Naive thymus-derived CD8-positive, alpha-beta T cell (primary cell): ENCODE data around the gene IRGQ. TPM values are rescaled to one million over a fixed set of nuclear protein-coding genes. Genes with fewer than 3 reads are reported as not detected.
A peak's percentile ranks its signal among the peaks of the same experiment; 100 is the strongest.

Experiments
- ATAC-seq, 2 donors: fragments of 150-1000 bp; cut with Tn5 transposase in 1 of 2; sonication (Bioruptor Pico), chemical (Tn5 transposase) in 1 of 2; 1 replicate in 1 of 2; 2 replicates in 1 of 2; pipeline ENCODE4 v1.10.0; 2021; ENCODE audit warnings: mild to moderate bottlenecking in 2 of 2, moderate library complexity in 2 of 2
- POLR2A ChIA-PET: fragments of 350-600 bp; sonication (Branson Sonifier 250); formaldehyde crosslinking; loops from one replicate; lab custom pipeline; 2021; ENCODE audit warnings: antibody characterized with exemption; lab: Charles Lee
- DNase-seq, 10 donors: peaks; one replicate each; pipeline versions ENCODE4 v3.0.0 to v3.0.0-alpha.2; 2020 to 2022
- H3K27ac Mint-ChIP-seq, 10 donors: one replicate each; pipeline ENCODE4 v1.8.0; 2020 to 2022; ENCODE audit warnings: mild to moderate bottlenecking in 10 of 10, mixed read lengths in 10 of 10, moderate library complexity in 4 of 10, inconsistent platforms in 1 of 10
- H3K27me3 Mint-ChIP-seq, 5 donors: one replicate each; pipeline ENCODE4 v1.8.0; 2021 to 2022; ENCODE audit warnings: mixed read lengths in 5 of 5
- H3K36me3 Mint-ChIP-seq, 3 donors: one replicate each; pipeline ENCODE4 v1.8.0; 2020 to 2022; ENCODE audit warnings: mixed read lengths in 3 of 3, mild to moderate bottlenecking in 2 of 3, inconsistent platforms in 1 of 3
- H3K4me1 Mint-ChIP-seq, 4 donors: one replicate each; pipeline ENCODE4 v1.8.0; 2021 to 2022; ENCODE audit warnings: mixed read lengths in 4 of 4
- H3K4me3 Mint-ChIP-seq, 10 donors: one replicate each; pipeline ENCODE4 v1.8.0; 2020 to 2022; ENCODE audit warnings: mild to moderate bottlenecking in 10 of 10, mixed read lengths in 10 of 10, moderate library complexity in 6 of 10, inconsistent platforms in 1 of 10
- H3K9me3 Mint-ChIP-seq, 9 donors: one replicate each; pipeline ENCODE4 v1.8.0; 2020 to 2022; ENCODE audit warnings: mixed read lengths in 9 of 9, mild to moderate bottlenecking in 3 of 9, inconsistent platforms in 1 of 9, moderate library complexity in 1 of 9
- polyA plus RNA-seq, 3 donors: library from polyadenylated mRNA; unstranded; fragments of 300-500 nt; fragmentation: Illumina TruSeq; gene quantifications; one replicate each; pipeline ENCODE4 v1.2.3, GENCODE V29; 2021
- total RNA-seq, 8 experiments: library from RNA in 2 of 8; stranded (reverse) in 2 of 8; gene quantifications; one replicate each; pipeline ENCODE4 v1.2.3 and lab custom pipeline; 2021 to 2026

IRGQ gene
- total and polyA plus RNA-seq, 5 experiments from 2014 or later: 0.37 to 15.7 (median 1.1) TPM

GRCh38 chr19:43578787-43579186 is 17.1 kb downstream of the IRGQ start:
- H3K4me3 Mint-ChIP-seq: peak overlapping the region; percentile 37 to 89 (median 62)
- no peak for ATAC-seq
- no peaks in the 10 kb centered on the region for H3K9me3 Mint-ChIP-seq
- POLR2A ChIA-PET: interaction anchor here (0.5 kb wide), 1 partner anchor 21 kb away, joined by 6 read pairs; no protein-coding TSS in a partner anchor
- H3K4me1 Mint-ChIP-seq: peaks cover 19 to 55% (median 45%) of the 10 kb centered on the region in 4 donors
- peaks cover 0 to 6% (median 0%) of the 10 kb centered on the region in 3 donors for H3K36me3 Mint-ChIP-seq
- no peaks in the 10 kb centered on the region for H3K27me3 Mint-ChIP-seq
- DNase-seq: no peak
- peak overlapping the region in 9 of 10 donors; percentile 29 to 90 (median 79) for H3K27ac Mint-ChIP-seq

DNA sequence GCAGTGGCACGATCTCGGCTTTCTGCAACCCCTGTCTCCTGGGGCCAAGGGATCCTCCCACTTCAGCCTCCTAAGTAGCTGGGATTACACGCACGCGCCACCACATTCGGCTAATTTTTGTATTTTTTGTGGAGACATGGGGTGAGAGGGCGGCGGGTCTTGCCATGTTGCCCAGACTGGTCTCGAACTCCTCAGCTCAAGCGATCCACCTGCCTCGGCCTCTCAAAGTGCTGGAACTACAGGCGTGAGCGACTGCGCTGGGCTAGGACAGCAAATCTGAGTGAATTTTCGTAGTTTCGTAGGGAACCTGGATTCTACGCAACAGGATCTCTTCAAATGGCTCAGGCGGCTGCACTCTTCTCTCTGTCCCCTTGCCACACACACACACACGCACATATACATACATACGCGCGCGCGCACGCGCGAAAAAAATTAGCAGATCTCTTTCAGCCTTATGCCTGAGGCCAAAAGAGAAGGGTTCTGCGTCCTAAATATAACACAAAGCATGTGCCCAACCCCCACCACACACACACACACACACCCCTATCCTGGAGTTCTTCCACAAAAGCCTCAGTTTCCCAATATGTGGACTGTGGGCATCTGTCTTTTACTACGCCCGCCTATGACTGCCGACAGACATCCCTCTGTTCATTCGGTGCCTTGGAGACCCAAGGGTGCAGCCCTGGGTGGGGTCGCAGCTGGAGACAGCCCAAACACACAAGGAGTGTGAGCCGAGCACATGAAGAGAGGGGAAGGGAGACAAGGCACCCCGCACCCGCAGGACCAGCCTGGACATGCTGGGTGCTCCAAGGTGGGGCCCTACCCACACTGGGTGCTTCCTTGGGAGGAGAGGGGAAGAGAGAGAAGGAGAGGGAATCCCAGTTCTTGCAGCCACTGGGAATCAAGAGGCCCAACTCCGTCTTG is 19.7 kb downstream of the IRGQ start:
- peaks cover 25 to 67% (median 55%) of the 10 kb centered on the region in 4 donors for H3K4me1 Mint-ChIP-seq

DNA sequence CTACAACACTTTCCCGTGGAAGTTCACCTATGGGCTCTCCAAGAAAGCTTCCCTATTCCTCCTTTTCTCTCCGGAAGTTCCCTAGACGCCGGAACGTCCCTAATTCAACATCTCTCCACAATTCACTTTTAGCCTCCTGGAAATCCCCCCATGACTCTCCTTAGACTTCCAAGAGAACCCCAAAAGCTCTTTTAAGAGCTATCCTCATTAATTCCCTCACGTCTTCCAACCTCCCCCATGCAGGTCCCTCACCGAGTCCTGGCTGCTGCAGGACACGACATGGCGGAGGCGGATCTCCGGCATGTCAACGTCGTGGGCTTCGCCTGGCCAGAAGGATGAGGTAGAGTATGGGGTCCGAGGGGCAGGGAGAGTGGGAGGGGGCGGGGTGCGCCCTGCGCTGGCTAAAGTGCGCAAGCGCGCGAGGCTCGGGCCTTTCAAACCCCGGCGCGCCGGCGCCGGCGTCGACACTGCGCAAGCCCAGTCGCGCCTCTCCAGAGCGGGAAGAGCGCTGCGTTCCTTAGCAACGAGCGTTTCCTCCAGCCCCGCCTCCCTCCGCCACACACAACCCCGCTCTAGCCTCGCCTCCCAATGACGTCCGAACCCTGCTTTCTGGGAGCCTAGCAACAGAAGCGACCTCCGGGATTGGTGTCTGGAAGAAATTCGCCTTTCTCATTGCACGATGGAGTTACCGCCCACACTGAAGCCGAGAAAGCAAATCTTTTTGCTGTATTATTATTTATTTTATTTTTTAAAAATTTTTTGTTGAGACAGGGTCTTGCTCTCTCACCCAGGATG is 20.6 kb downstream of the IRGQ start, which contains the start of the genes PINLYP and XRCC1:
PINLYP (plus strand) TSS at position 646 of the 795 bp plus-strand sequence. CDS start 1,391 bp downstream, outside the sequence.
XRCC1 (minus strand) TSS at position 372 of the 795 bp plus-strand sequence; CDS start at position 303, 69 bp downstream.
- Mint-ChIP-seq H3K36me3 (peaks cover 0 to 19% (median 0%) of the 10 kb centered on the region in 3 donors), H3K4me1 (peaks cover 29 to 69% (median 63%) of the 10 kb centered on the region in 4 donors), H3K27ac (peak within 1 kb of the TSS; percentile 87 to 100 (median 98)), H3K9me3 (no peaks in the 10 kb centered on the region), H3K27me3 (no peaks in the 10 kb centered on the region), H3K4me3 (peak within 1 kb of the TSS; percentile 91 to 99 (median 96))
- POLR2A ChIA-PET: interaction anchor here (0.6 to 4.7 kb wide), 9 partner anchors 11 to 112 kb away, joined by 3 to 55 read pairs (median 4); partner anchors contain the start of genes IRGQ and ZNF576
- peak; percentile 95 to 98 for ATAC-seq
- DNase-seq: peak; percentile 86 to 99 (median 97)

More for the DNA sequence above, 19.7 kb downstream of the IRGQ start:
- Mint-ChIP-seq H3K36me3 (peaks cover 0 to 15% (median 0%) of the 10 kb centered on the region in 3 donors), H3K4me3 (peak overlapping the region; percentile 57 to 99 (median 96)), H3K27ac (peak overlapping the region in 9 of 10 donors; percentile 87 to 100 (median 99)), H3K9me3 (no peaks in the 10 kb centered on the region), H3K27me3 (no peaks in the 10 kb centered on the region)
- DNase-seq (peak in 1 of 10 donors; percentile 23), ATAC-seq (no peak)
- POLR2A ChIA-PET: interaction anchor here (1.1 to 4.7 kb wide), 3 partner anchors 14 to 20 kb away, joined by 3 to 55 read pairs (median 9); partner anchors contain the start of genes IRGQ and ZNF576

GRCh38 chr19:43574424-43575155 is 21.3 kb downstream of the IRGQ start:
- Mint-ChIP-seq H3K4me1 (peaks cover 26 to 68% (median 63%) of the 10 kb centered on the region in 4 donors), H3K9me3 (no peaks in the 10 kb centered on the region), H3K27me3 (no peaks in the 10 kb centered on the region), H3K4me3 (peak overlapping the region; percentile 91 to 99 (median 96)), H3K27ac (peak overlapping the region; percentile 87 to 100 (median 98)), H3K36me3 (peaks cover 0 to 20% (median 0%) of the 10 kb centered on the region in 3 donors)
- no peak for ATAC-seq
- POLR2A ChIA-PET: interaction anchor here (0.6 to 4.7 kb wide), 10 partner anchors 11 to 111 kb away, joined by 3 to 55 read pairs (median 4); partner anchors contain the start of genes IRGQ and ZNF576
- DNase-seq: no peak

DNA sequence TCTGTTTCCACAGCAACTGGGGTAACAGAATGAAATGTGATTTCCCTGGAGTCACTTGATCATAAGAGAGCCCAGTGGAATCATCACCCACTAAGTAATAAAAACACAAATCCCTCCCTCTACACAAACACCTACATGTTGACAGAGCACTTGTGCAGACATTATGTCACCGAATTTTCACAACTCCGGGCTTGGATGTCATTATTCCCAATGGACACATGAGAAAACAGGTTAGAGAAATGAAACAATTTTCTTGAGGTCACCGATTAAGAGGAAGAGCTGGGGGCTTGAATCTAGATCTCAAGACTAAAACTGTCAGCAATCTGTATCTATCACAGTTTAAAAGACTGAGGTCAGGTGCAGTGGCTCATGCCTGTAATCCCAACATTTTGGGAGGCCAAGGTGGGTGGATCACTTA is 23.8 kb downstream of the IRGQ start:
- peaks cover 24 to 62% (median 55%) of the 10 kb centered on the region in 4 donors for H3K4me1 Mint-ChIP-seq
- POLR2A ChIA-PET: interaction anchor here (0.8 to 4.7 kb wide), 2 partner anchors 11 to 24 kb away, joined by 3 to 55 read pairs; partner anchors contain the start of genes IRGQ and ZNF576
- DNase-seq: no peak
- H3K9me3 Mint-ChIP-seq: no peaks in the 10 kb centered on the region
- no peaks in the 10 kb centered on the region for H3K27me3 Mint-ChIP-seq
- H3K36me3 Mint-ChIP-seq: peaks cover 0 to 24% (median 0%) of the 10 kb centered on the region in 3 donors
- peak overlapping the region; percentile 12 to 79 (median 66) for H3K27ac Mint-ChIP-seq
- H3K4me3 Mint-ChIP-seq: peak overlapping the region in 4 of 10 donors; percentile 9 to 47 (median 31)
- ATAC-seq: no peak

DNA sequence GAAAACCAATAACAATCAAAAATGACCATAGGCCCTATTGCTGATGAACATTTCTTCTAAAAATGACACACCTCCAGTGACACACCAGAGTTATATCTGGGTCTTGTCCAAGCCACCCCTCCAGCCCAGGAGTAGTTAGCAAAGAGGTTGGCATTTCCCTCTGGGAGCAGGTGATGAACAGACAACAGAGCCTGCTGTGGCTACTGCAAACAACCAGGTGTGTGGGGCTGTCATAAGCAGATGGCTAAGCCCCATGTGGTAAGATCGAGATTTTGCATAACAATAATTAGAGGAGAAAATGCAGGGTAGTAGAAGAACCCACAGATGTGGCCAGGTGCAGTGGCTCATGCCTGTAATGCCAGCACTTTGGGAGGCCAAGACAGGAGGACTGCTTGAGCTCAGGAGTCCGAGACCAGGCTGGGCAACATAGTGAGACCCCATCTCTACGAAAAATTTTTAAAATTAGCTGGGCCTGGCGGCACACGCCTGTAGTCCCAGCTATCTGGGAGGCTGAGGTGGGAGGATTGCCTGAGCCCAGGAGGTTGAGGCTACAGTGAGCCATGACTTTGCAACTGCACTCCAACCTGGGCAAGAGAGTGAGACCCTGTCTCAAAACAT is 25.7 kb downstream of the IRGQ start:
- Mint-ChIP-seq H3K4me3 (peak overlapping the region in 1 of 10 donors; percentile 7), H3K27ac (peak overlapping the region; percentile 16 to 87 (median 76)), H3K4me1 (peaks cover 21 to 59% (median 51%) of the 10 kb centered on the region in 4 donors), H3K9me3 (no peaks in the 10 kb centered on the region), H3K36me3 (peaks cover 0 to 26% (median 0%) of the 10 kb centered on the region in 3 donors), H3K27me3 (no peaks in the 10 kb centered on the region)
- ATAC-seq: no peak
- DNase-seq: no peak
- POLR2A ChIA-PET: interaction anchor here (1.2 to 1.3 kb wide), 2 partner anchors 37 kb away, joined by 4 to 6 read pairs; partner anchors contain the start of gene ZNF575

DNA sequence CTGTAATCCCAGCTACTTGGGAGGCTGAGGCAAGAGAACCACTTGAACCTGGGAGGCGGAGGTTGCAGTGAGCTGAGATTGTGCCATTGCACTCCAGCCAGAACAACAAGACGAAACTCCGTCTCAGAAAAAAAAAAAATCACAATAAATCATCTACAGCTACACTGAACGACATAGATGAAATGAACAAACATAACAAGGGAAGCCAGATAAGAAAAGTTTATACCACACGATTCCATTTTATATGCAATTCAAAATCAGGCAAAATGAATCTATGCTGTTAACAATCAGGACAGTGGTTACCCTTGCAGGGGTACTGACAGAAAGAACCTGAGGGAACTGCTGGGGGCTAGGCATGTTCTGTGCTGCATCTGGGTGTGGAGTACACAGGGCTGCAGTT is 26.3 kb downstream of the IRGQ start:
- Mint-ChIP-seq H3K36me3 (peaks cover 0 to 22% (median 0%) of the 10 kb centered on the region in 3 donors), H3K4me3 (peak overlapping the region in 1 of 10 donors; percentile 4), H3K27ac (peak overlapping the region in 8 of 10 donors; percentile 40 to 86 (median 74)), H3K9me3 (peaks cover 0 to 1% (median 0%) of the 10 kb centered on the region in 9 donors), H3K4me1 (peaks cover 23 to 59% (median 51%) of the 10 kb centered on the region in 4 donors), H3K27me3 (no peaks in the 10 kb centered on the region)
- DNase-seq (no peak), ATAC-seq (no peak)
- POLR2A ChIA-PET: interaction anchor here (1.3 kb wide), 1 partner anchor 36 kb away, joined by 6 read pairs; no protein-coding TSS in a partner anchor

DNA sequence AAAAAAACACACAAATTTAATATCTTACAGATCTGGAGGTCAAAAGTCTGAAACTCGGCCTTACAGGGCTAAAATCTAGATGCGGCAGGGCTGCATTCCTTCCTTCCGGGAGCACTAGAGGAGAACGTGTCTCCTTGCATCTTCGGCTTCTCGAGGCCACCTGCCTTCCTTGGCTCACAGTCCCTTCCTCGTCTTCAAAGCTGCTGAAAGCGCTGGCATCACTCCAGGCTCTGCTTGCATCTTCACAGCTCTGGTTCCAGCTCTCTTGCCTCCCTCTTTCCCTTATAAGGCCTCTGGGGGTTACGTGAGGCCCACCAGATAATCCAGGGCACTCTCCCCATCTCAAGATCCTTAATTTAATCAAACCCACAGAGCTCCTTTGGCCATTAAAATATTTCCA is 31.1 kb downstream of the IRGQ start:
- Mint-ChIP-seq H3K36me3 (peaks cover 0 to 21% (median 0%) of the 10 kb centered on the region in 3 donors), H3K27me3 (no peaks in the 10 kb centered on the region), H3K27ac (peak overlapping the region; percentile 87 to 98 (median 94)), H3K4me3 (peak overlapping the region in 6 of 10 donors; percentile 29 to 62 (median 46)), H3K4me1 (peaks cover 35 to 67% (median 64%) of the 10 kb centered on the region in 4 donors), H3K9me3 (peaks cover 0 to 1% (median 0%) of the 10 kb centered on the region in 9 donors)
- DNase-seq (peak in 3 of 10 donors; percentile 10 to 19 (median 15)), ATAC-seq (no peak)
- POLR2A ChIA-PET: interaction anchor here (0.9 to 7.6 kb wide), 2 partner anchors 15 to 31 kb away, joined by 4 to 35 read pairs; partner anchors contain the start of genes IRGQ and ZNF576

DNA sequence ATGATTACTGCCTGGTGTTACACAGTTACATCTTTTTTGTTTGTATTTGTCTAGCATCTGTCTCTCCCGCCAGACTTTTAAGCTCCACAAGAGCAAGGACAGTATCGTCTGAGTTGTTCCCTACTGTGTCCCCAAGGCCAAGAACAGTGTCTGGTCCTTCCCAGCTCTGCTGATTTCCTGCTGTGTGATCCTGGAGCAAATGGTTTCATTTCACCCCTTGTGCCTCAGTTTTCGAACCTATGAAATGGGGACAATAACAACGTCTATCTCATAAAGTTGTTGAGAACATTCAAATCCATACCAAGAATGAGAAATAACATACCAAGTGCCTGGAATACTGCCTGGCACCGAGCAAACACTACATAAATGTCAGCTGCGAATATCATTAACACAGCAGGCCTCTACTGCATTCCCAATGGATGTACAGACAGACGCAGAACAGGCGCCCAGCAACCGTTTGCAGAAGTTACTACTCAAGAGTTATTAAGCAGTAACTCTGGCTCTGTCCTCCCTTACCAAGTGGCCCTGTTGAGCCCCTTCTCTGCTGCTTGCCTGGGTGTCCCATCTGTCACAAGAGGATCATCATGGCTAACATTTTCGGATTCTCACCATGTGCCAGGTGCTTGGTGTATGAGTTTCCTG is 32.0 kb downstream of the IRGQ start:
- peak overlapping the region; percentile 3 to 91 (median 66) for H3K4me3 Mint-ChIP-seq
- no peak for ATAC-seq

More for the DNA sequence above, 32.0 kb downstream of the IRGQ start:
- Mint-ChIP-seq H3K27ac (peak overlapping the region; percentile 91 to 98 (median 96)), H3K27me3 (no peaks in the 10 kb centered on the region), H3K9me3 (peaks cover 0 to 1% (median 0%) of the 10 kb centered on the region in 9 donors), H3K36me3 (peaks cover 0 to 27% (median 0%) of the 10 kb centered on the region in 3 donors), H3K4me1 (peaks cover 35 to 68% (median 66%) of the 10 kb centered on the region in 4 donors)
- POLR2A ChIA-PET: interaction anchor here (0.7 to 7.6 kb wide), 4 partner anchors 11 to 32 kb away, joined by 3 to 35 read pairs (median 4); partner anchors contain the start of genes IRGQ, XRCC1 and ZNF576
- DNase-seq: no peak
